HepG2 (cell line): ENCODE measurements around the gene OR6S1. TPM values are rescaled to one million over a fixed set of nuclear protein-coding genes. Genes with fewer than 3 reads are reported as not detected.

Experiments used
- ATRX ChIP-seq: sonication (generic); formaldehyde crosslinking; IDR thresholded peaks from 2 replicates; pipeline ENCODE4 v1.4.0; 2020; ENCODE audit warnings: missing genetic modification reagents, borderline replicate concordance
- KMT2A ChIP-seq: sonication (generic); formaldehyde crosslinking; IDR thresholded peaks from 2 replicates; pipeline ENCODE4 v1.4.0; 2020; ENCODE audit warnings: missing genetic modification reagents
- MLLT10 ChIP-seq: sonication (generic); formaldehyde crosslinking; IDR thresholded peaks from 2 replicates; pipeline ENCODE4 v1.4.0; 2020; ENCODE audit warnings: missing genetic modification reagents
- MZF1 ChIP-seq: sonication (generic); formaldehyde crosslinking; IDR thresholded peaks from 2 replicates; pipeline ENCODE4 v1.8.1; 2023; ENCODE audit warnings: mild to moderate bottlenecking, missing genetic modification reagents, borderline replicate concordance
- RBAK ChIP-seq: sonication (generic); formaldehyde crosslinking; IDR thresholded peaks from 2 replicates; pipeline ENCODE4 v1.5.1; 2020; ENCODE audit warnings: mild to moderate bottlenecking, missing genetic modification reagents
- XRCC5 ChIP-seq: fragments of 200-400 bp; formaldehyde crosslinking; optimal IDR thresholded peaks from 2 replicates; pipeline ENCODE3; 2017; ENCODE audit warnings: mild to moderate bottlenecking, low read length
- ZBTB1 ChIP-seq: sonication (generic); formaldehyde crosslinking; IDR thresholded peaks from 2 replicates; pipeline ENCODE4 v1.4.0; 2020; ENCODE audit warnings: missing genetic modification reagents, borderline replicate concordance
- ZNF790 ChIP-seq: sonication (generic); formaldehyde crosslinking; IDR thresholded peaks from 2 replicates; pipeline ENCODE4 v1.8.0; 2022; ENCODE audit warnings: missing genetic modification reagents, mild to moderate bottlenecking, borderline replicate concordance
- ZSCAN9 ChIP-seq: IDR thresholded peaks from 2 replicates; pipeline ENCODE4 v1.6.1; 2016; ENCODE audit warnings: borderline replicate concordance
- polyA plus RNA-seq, 8 experiments: library from polyadenylated mRNA; depleted of rRNA in 3 of 8; stranded (reverse) in 7 of 8; unstranded in 1 of 8; fragments of >200 nt; fragmentation: Illumina TruSeq in 4 of 8; extraction: Trizol in 4 of 8; gene quantifications; 2 replicates each; pipeline versions ENCODE4 v1.2.1 to v1.2.3, GENCODE V29; 2011 to 2016; ENCODE audit warnings: low read depth in 4 of 8, missing spikeins in 1 of 8, mixed read lengths in 1 of 8; ENCODE audit not compliant: insufficient read depth in 1 of 8
- total RNA-seq, 5 experiments: library from RNA; depleted of rRNA; stranded (reverse); fragments of >200 nt; fragmentation: Illumina TruSeq; extraction: Trizol; gene quantifications; 2 replicates each; pipeline ENCODE4 v1.2.3, GENCODE V29; 2016; ENCODE audit warnings: low read depth in 1 of 5
- TF ChIP-seq, protein P1 (sequence below): sonication (generic); formaldehyde crosslinking; IDR thresholded peaks from 2 replicates; pipeline ENCODE4 v1.4.0; 2020; ENCODE audit warnings: mild to moderate bottlenecking, missing genetic modification reagents, borderline replicate concordance
- TF ChIP-seq, protein P2 (sequence below): IDR thresholded peaks from 2 replicates; pipeline ENCODE4 v1.6.1; 2012; ENCODE audit warnings: low read depth, low read length, improper control_type of control experiment
- TF ChIP-seq, protein P3 (sequence below): sonication (generic); formaldehyde crosslinking; IDR thresholded peaks from 2 replicates; pipeline ENCODE4 v1.4.0; 2020; ENCODE audit warnings: missing genetic modification reagents
- TF ChIP-seq, protein P4 (sequence below): sonication (generic); formaldehyde crosslinking; IDR thresholded peaks from 2 replicates; pipeline ENCODE4 v1.5.0; 2020; ENCODE audit warnings: missing genetic modification reagents
- TF ChIP-seq, protein P5 (sequence below): sonication (generic); formaldehyde crosslinking; IDR thresholded peaks from 2 replicates; pipeline ENCODE4 v1.4.0; 2020; ENCODE audit warnings: missing genetic modification reagents

OR6S1 gene
- total and polyA plus RNA-seq, 2 of the 13 experiments (the other 11 are each of a cell fraction or from before 2014, with no cell fraction given), result 0.09 TPM; not detected in 1

DNA sequence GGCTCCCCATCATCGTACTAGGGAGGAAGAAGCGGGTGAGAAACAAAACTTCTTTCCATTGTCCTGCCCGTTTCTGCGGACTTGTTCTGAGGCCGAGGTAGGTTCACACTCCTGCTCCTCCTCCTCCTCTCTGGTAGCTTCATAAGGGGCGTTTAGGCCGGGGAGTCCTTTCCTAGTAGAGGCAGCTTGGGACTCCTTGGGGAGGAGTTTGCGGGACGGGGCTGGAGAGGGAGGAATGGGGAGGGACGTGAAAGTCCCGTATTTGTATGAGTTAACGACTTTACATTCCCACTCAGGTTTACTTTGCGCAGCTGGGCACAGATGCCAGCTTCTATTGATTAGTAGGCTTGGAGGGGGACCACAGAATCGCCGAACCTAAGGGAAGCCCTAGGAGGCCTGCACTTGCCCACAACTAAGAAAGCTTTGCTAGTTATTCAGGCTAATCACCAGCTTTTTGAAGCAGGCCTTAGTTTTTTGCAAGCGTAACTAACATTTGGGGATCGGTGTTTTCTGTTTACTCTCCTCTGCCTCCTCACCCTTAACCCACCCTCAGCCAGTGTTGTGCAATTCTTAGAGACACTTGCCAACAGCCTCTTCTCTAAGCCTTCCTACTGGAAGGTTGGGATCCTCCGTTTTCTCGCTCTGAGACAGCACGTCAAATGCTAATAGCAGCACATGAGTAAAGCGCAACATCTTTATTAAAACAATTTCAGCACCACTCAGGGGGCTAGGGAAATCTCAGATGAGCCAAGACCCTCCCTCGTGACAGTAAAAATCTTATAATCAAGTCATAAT, 43.4 kb upstream of the OR6S1 start (continued):
- TF ChIP-seq KMT2A (CRISPR knock-in tag) (no peak), ZBTB1 (CRISPR knock-in tag) (no peak), MLLT10 (CRISPR knock-in tag) (no peak), XRCC5 (no peak), RBAK (CRISPR knock-in tag) (no peak), ZNF790 (CRISPR knock-in tag) (no peak; the same call in 1 of the 2 replicates), ZSCAN9 (no peak), ATRX (no peak), MZF1 (no peak)
- TF ChIP-seq, protein P1, sequence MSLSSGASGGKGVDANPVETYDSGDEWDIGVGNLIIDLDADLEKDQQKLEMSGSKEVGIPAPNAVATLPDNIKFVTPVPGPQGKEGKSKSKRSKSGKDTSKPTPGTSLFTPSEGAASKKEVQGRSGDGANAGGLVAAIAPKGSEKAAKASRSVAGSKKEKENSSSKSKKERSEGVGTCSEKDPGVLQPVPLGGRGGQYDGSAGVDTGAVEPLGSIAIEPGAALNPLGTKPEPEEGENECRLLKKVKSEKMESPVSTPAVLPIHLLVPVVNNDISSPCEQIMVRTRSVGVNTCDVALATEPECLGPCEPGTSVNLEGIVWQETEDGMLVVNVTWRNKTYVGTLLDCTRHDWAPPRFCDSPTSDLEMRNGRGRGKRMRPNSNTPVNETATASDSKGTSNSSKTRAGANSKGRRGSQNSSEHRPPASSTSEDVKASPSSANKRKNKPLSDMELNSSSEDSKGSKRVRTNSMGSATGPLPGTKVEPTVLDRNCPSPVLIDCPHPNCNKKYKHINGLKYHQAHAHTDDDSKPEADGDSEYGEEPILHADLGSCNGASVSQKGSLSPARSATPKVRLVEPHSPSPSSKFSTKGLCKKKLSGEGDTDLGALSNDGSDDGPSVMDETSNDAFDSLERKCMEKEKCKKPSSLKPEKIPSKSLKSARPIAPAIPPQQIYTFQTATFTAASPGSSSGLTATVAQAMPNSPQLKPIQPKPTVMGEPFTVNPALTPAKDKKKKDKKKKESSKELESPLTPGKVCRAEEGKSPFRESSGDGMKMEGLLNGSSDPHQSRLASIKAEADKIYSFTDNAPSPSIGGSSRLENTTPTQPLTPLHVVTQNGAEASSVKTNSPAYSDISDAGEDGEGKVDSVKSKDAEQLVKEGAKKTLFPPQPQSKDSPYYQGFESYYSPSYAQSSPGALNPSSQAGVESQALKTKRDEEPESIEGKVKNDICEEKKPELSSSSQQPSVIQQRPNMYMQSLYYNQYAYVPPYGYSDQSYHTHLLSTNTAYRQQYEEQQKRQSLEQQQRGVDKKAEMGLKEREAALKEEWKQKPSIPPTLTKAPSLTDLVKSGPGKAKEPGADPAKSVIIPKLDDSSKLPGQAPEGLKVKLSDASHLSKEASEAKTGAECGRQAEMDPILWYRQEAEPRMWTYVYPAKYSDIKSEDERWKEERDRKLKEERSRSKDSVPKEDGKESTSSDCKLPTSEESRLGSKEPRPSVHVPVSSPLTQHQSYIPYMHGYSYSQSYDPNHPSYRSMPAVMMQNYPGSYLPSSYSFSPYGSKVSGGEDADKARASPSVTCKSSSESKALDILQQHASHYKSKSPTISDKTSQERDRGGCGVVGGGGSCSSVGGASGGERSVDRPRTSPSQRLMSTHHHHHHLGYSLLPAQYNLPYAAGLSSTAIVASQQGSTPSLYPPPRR, result peak; percentile 53; the same call in 1 of the 2 replicates
- TF ChIP-seq, protein P2, sequence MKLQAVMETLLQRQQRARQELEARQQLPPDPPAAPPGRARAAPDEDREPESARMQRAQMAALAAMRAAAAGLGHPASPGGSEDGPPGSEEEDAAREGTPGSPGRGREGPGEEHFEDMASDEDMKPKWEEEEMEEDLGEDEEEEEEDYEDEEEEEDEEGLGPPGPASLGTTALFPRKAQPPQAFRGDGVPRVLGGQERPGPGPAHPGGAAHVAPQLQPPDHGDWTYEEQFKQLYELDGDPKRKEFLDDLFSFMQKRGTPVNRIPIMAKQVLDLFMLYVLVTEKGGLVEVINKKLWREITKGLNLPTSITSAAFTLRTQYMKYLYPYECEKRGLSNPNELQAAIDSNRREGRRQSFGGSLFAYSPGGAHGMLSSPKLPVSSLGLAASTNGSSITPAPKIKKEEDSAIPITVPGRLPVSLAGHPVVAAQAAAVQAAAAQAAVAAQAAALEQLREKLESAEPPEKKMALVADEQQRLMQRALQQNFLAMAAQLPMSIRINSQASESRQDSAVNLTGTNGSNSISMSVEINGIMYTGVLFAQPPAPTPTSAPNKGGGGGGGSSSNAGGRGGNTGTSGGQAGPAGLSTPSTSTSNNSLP, result no peak
- TF ChIP-seq, protein P3, sequence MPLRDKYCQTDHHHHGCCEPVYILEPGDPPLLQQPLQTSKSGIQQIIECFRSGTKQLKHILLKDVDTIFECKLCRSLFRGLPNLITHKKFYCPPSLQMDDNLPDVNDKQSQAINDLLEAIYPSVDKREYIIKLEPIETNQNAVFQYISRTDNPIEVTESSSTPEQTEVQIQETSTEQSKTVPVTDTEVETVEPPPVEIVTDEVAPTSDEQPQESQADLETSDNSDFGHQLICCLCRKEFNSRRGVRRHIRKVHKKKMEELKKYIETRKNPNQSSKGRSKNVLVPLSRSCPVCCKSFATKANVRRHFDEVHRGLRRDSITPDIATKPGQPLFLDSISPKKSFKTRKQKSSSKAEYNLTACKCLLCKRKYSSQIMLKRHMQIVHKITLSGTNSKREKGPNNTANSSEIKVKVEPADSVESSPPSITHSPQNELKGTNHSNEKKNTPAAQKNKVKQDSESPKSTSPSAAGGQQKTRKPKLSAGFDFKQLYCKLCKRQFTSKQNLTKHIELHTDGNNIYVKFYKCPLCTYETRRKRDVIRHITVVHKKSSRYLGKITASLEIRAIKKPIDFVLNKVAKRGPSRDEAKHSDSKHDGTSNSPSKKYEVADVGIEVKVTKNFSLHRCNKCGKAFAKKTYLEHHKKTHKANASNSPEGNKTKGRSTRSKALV, result no peak
- TF ChIP-seq, protein P4, sequence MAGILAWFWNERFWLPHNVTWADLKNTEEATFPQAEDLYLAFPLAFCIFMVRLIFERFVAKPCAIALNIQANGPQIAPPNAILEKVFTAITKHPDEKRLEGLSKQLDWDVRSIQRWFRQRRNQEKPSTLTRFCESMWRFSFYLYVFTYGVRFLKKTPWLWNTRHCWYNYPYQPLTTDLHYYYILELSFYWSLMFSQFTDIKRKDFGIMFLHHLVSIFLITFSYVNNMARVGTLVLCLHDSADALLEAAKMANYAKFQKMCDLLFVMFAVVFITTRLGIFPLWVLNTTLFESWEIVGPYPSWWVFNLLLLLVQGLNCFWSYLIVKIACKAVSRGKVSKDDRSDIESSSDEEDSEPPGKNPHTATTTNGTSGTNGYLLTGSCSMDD (CRISPR knock-in tag), result no peak
- TF ChIP-seq, protein P5, sequence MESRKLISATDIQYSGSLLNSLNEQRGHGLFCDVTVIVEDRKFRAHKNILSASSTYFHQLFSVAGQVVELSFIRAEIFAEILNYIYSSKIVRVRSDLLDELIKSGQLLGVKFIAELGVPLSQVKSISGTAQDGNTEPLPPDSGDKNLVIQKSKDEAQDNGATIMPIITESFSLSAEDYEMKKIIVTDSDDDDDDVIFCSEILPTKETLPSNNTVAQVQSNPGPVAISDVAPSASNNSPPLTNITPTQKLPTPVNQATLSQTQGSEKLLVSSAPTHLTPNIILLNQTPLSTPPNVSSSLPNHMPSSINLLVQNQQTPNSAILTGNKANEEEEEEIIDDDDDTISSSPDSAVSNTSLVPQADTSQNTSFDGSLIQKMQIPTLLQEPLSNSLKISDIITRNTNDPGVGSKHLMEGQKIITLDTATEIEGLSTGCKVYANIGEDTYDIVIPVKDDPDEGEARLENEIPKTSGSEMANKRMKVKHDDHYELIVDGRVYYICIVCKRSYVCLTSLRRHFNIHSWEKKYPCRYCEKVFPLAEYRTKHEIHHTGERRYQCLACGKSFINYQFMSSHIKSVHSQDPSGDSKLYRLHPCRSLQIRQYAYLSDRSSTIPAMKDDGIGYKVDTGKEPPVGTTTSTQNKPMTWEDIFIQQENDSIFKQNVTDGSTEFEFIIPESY (CRISPR knock-in tag), result no peak
